HL-60 (cell line): ENCODE results near the gene LY6G6D.

Source experiments
- CTCF ChIP-seq: IDR thresholded peaks from one replicate; pipeline ENCODE4 v1.5.1; 2011; ENCODE audit warnings: low read length, control low read depth, inconsistent platforms; ENCODE audit not compliant: insufficient read depth
- REST ChIP-seq: IDR thresholded peaks from 2 replicates; pipeline ENCODE4 v1.6.1; 2012; ENCODE audit warnings: low read depth; ENCODE audit not compliant: insufficient replicate concordance

- no peak for TF ChIP-seq CTCF
- TF ChIP-seq REST = no peak
Observed at GRCh38 chr6:31758281-31758680, 43.1 kb downstream of the LY6G6D start.
